ENCODE data around the gene ACVR1B.

The ACVR1B gene

GRCh38 chr12:52023976-52024688 lies 72.6 kb downstream of the ACVR1B start:
- Histone ChIP-seq H3K4me3 (ENCODE audit: low read depth, low read length) (peak overlapping the region; percentile 45), H3K4me1 (ENCODE audit: control insufficient read depth, insufficient read depth, low read length) (peaks cover 6% of the 10 kb centered on the region), H3K27me3 (ENCODE audit: control insufficient read depth, insufficient read depth, low read length) (peaks cover 43% of the 10 kb centered on the region), H3K9ac (ENCODE audit: low read depth, low read length) (no peak overlapping the region), H3K9me3 (ENCODE audit: control insufficient read depth, insufficient read depth, low read length) (no peaks in the 10 kb centered on the region), H3K36me3 (ENCODE audit: control insufficient read depth, insufficient read depth, low read length) (no peaks in the 10 kb centered on the region)

DNA sequence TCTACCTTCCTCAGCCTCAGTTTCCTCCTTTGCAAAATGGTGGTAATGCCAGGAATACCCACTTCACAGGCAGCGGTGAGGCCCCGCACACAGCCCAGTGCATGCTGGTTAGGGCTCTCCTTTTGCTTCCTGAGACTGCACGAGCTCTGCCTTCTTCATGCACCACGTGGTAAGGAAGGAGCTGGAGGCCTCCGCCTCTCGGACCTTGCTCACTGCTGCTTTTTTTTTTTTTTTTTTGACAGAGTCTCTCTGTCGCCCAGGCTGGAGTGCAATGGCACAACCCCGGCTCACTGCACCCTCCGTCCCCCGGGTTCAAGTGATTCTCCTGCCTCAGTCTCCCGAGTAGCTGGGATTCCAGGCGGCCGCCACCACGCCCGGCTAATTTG lies 73.3 kb downstream of the ACVR1B start:
- H3K36me3 ChIP-seq (ENCODE audit: control insufficient read depth, insufficient read depth, low read length), result no peaks in the 10 kb centered on the region
- no peak overlapping the region for H3K9ac ChIP-seq (ENCODE audit: low read depth, low read length)
- H3K4me3 ChIP-seq (ENCODE audit: low read depth, low read length), result peak overlapping the region; percentile 35
- H3K4me1 ChIP-seq (ENCODE audit: control insufficient read depth, insufficient read depth, low read length), result peaks cover 10% of the 10 kb centered on the region
- H3K9me3 ChIP-seq (ENCODE audit: control insufficient read depth, insufficient read depth, low read length), result no peaks in the 10 kb centered on the region
- peaks cover 42% of the 10 kb centered on the region for H3K27me3 ChIP-seq (ENCODE audit: control insufficient read depth, insufficient read depth, low read length)

- H3K36me3 ChIP-seq (ENCODE audit: control insufficient read depth, insufficient read depth, low read length), result no peaks in the 10 kb centered on the region
- H3K9ac ChIP-seq (ENCODE audit: low read depth, low read length), result no peak overlapping the region
- peaks cover 11% of the 10 kb centered on the region for H3K4me1 ChIP-seq (ENCODE audit: control insufficient read depth, insufficient read depth, low read length)
- H3K9me3 ChIP-seq (ENCODE audit: control insufficient read depth, insufficient read depth, low read length), result no peaks in the 10 kb centered on the region
- H3K4me3 ChIP-seq (ENCODE audit: low read depth, low read length), result no peak overlapping the region
- peaks cover 34% of the 10 kb centered on the region for H3K27me3 ChIP-seq (ENCODE audit: control insufficient read depth, insufficient read depth, low read length)
Measured at GRCh38 chr12:52026263-52026662, 74.8 kb downstream of the ACVR1B start.

GRCh38 chr12:52027085-52027843 lies 75.8 kb downstream of the ACVR1B start:
- no peak overlapping the region for H3K9ac ChIP-seq (ENCODE audit: low read depth, low read length)
- H3K4me1 ChIP-seq (ENCODE audit: control insufficient read depth, insufficient read depth, low read length), result peaks cover 13% of the 10 kb centered on the region
- no peak overlapping the region for H3K4me3 ChIP-seq (ENCODE audit: low read depth, low read length)
- no peaks in the 10 kb centered on the region for H3K9me3 ChIP-seq (ENCODE audit: control insufficient read depth, insufficient read depth, low read length)
- peaks cover 28% of the 10 kb centered on the region for H3K27me3 ChIP-seq (ENCODE audit: control insufficient read depth, insufficient read depth, low read length)
- H3K36me3 ChIP-seq (ENCODE audit: control insufficient read depth, insufficient read depth, low read length), result no peaks in the 10 kb centered on the region

- H3K4me1 ChIP-seq (ENCODE audit: control insufficient read depth, insufficient read depth, low read length), result peaks cover 16% of the 10 kb centered on the region
- H3K9ac ChIP-seq (ENCODE audit: low read depth, low read length), result no peak overlapping the region
- H3K27me3 ChIP-seq (ENCODE audit: control insufficient read depth, insufficient read depth, low read length), result peaks cover 28% of the 10 kb centered on the region
- no peaks in the 10 kb centered on the region for H3K9me3 ChIP-seq (ENCODE audit: control insufficient read depth, insufficient read depth, low read length)
- no peaks in the 10 kb centered on the region for H3K36me3 ChIP-seq (ENCODE audit: control insufficient read depth, insufficient read depth, low read length)
- H3K4me3 ChIP-seq (ENCODE audit: low read depth, low read length), result no peak overlapping the region
Measured at GRCh38 chr12:52029685-52030084, 78.2 kb downstream of the ACVR1B start.

- peak overlapping the region; percentile 47 for H3K9ac ChIP-seq (ENCODE audit: low read depth, low read length)
- H3K27me3 ChIP-seq (ENCODE audit: control insufficient read depth, insufficient read depth, low read length), result peaks cover 48% of the 10 kb centered on the region
- H3K4me1 ChIP-seq (ENCODE audit: control insufficient read depth, insufficient read depth, low read length), result peaks cover 17% of the 10 kb centered on the region
- no peaks in the 10 kb centered on the region for H3K36me3 ChIP-seq (ENCODE audit: control insufficient read depth, insufficient read depth, low read length)
- H3K9me3 ChIP-seq (ENCODE audit: control insufficient read depth, insufficient read depth, low read length), result no peaks in the 10 kb centered on the region
- H3K4me3 ChIP-seq (ENCODE audit: low read depth, low read length), result peak overlapping the region; percentile 48
Measured at GRCh38 chr12:52032446-52032803, 80.9 kb downstream of the ACVR1B start.

GRCh38 chr12:52032804-52033445 lies 81.4 kb downstream of the ACVR1B start:
- Histone ChIP-seq H3K9me3 (ENCODE audit: control insufficient read depth, insufficient read depth, low read length) (no peaks in the 10 kb centered on the region), H3K4me1 (ENCODE audit: control insufficient read depth, insufficient read depth, low read length) (peaks cover 17% of the 10 kb centered on the region), H3K36me3 (ENCODE audit: control insufficient read depth, insufficient read depth, low read length) (no peaks in the 10 kb centered on the region), H3K9ac (ENCODE audit: low read depth, low read length) (peak overlapping the region; percentile 47), H3K27me3 (ENCODE audit: control insufficient read depth, insufficient read depth, low read length) (peaks cover 51% of the 10 kb centered on the region), H3K4me3 (ENCODE audit: low read depth, low read length) (peak overlapping the region; percentile 50)

GRCh38 chr12:52033446-52034140 lies 82.1 kb downstream of the ACVR1B start:
- H3K4me3 ChIP-seq (ENCODE audit: low read depth, low read length), result peak overlapping the region; percentile 50
- H3K27me3 ChIP-seq (ENCODE audit: control insufficient read depth, insufficient read depth, low read length), result peaks cover 57% of the 10 kb centered on the region
- peaks cover 17% of the 10 kb centered on the region for H3K4me1 ChIP-seq (ENCODE audit: control insufficient read depth, insufficient read depth, low read length)

GRCh38 chr12:52035190-52035589 lies 83.7 kb downstream of the ACVR1B start:
- Histone ChIP-seq H3K9me3 (ENCODE audit: control insufficient read depth, insufficient read depth, low read length) (no peaks in the 10 kb centered on the region), H3K9ac (ENCODE audit: low read depth, low read length) (no peak overlapping the region), H3K27me3 (ENCODE audit: control insufficient read depth, insufficient read depth, low read length) (peaks cover 69% of the 10 kb centered on the region), H3K4me1 (ENCODE audit: control insufficient read depth, insufficient read depth, low read length) (peaks cover 12% of the 10 kb centered on the region), H3K4me3 (ENCODE audit: low read depth, low read length) (no peak overlapping the region), H3K36me3 (ENCODE audit: control insufficient read depth, insufficient read depth, low read length) (no peaks in the 10 kb centered on the region)

More at GRCh38 chr12:52033446-52034140, 82.1 kb downstream of the ACVR1B start:
- Histone ChIP-seq H3K9ac (ENCODE audit: low read depth, low read length) (no peak overlapping the region), H3K36me3 (ENCODE audit: control insufficient read depth, insufficient read depth, low read length) (no peaks in the 10 kb centered on the region), H3K9me3 (ENCODE audit: control insufficient read depth, insufficient read depth, low read length) (no peaks in the 10 kb centered on the region)

GRCh38 chr12:52035926-52036325 lies 84.4 kb downstream of the ACVR1B start:
- H3K4me1 ChIP-seq (ENCODE audit: control insufficient read depth, insufficient read depth, low read length), result peaks cover 12% of the 10 kb centered on the region

DNA sequence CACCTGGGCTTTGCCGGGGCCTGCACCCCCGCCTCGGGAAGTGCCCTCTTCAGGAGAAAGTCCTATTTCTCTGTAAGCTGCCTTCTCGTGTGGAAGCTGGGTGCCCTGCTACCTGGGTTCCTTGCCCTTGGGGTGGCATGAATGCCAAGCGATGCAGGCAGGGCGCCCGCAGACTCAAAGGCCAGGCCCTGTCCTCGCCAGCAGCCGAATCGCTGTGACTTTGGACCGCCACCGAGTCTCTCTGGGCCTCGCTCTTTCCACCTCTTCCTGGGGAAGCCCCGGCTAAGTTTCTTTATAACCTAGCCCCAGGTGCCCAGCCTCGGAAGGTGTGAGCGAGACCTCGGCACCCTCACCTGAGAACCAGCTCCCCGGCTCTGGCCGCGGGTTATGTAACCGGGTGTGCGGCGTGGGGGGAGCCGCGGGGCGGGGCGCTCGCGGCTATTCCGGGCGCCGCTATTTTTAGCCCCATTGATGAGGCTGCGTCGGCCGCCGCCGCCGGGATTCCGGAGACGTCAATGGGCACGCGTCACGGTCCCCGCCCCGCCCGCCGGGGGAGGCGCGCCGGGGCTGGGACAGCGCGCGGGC lies 85.2 kb downstream of the ACVR1B start:
- Histone ChIP-seq H3K4me1 (ENCODE audit: control insufficient read depth, insufficient read depth, low read length) (peaks cover 15% of the 10 kb centered on the region), H3K9me3 (ENCODE audit: control insufficient read depth, insufficient read depth, low read length) (no peaks in the 10 kb centered on the region), H3K4me3 (ENCODE audit: low read depth, low read length) (peak overlapping the region; percentile 49), H3K27me3 (ENCODE audit: control insufficient read depth, insufficient read depth, low read length) (peaks cover 69% of the 10 kb centered on the region), H3K36me3 (ENCODE audit: control insufficient read depth, insufficient read depth, low read length) (no peaks in the 10 kb centered on the region), H3K9ac (ENCODE audit: low read depth, low read length) (no peak overlapping the region)

More at GRCh38 chr12:52035926-52036325, 84.4 kb downstream of the ACVR1B start:
- H3K27me3 ChIP-seq (ENCODE audit: control insufficient read depth, insufficient read depth, low read length), result peaks cover 70% of the 10 kb centered on the region
- H3K36me3 ChIP-seq (ENCODE audit: control insufficient read depth, insufficient read depth, low read length), result no peaks in the 10 kb centered on the region
- H3K9ac ChIP-seq (ENCODE audit: low read depth, low read length), result no peak overlapping the region
- H3K4me3 ChIP-seq (ENCODE audit: low read depth, low read length), result peak overlapping the region; percentile 49
- H3K9me3 ChIP-seq (ENCODE audit: control insufficient read depth, insufficient read depth, low read length), result no peaks in the 10 kb centered on the region

Data from iPS-15b (cell line).